Endodermal cell (in vitro differentiated cells): ENCODE measurements around the gene MLLT3. TPM values are rescaled to one million over a fixed set of nuclear protein-coding genes. Genes with fewer than 3 reads are reported as not detected.

Experiments used
- DNase-seq: peaks from one replicate; pipeline ENCODE4 v3.0.0-alpha.2; 2017
- H3K27ac ChIP-seq: 2 replicates; pipeline ENCODE4 v1.5.1; 2013; ENCODE audit warnings: mild to moderate bottlenecking, low read depth, low read length, moderate library complexity
- H3K27me3 ChIP-seq: 2 replicates; pipeline ENCODE4 v1.6.1; 2013; ENCODE audit warnings: mild to moderate bottlenecking, low read length, moderate library complexity; ENCODE audit not compliant: insufficient read depth, control insufficient read depth, poor library complexity, severe bottlenecking
- H3K36me3 ChIP-seq: 2 replicates; pipeline ENCODE4 v1.7.0; 2013; ENCODE audit warnings: mild to moderate bottlenecking, low read length, moderate library complexity; ENCODE audit not compliant: control insufficient read depth, insufficient read depth
- H3K4me1 ChIP-seq: one replicate; pipeline ENCODE4 v1.7.0; 2013; ENCODE audit warnings: low read length; ENCODE audit not compliant: control insufficient read depth, insufficient read depth
- H3K4me3 ChIP-seq: 2 replicates; pipeline ENCODE4 v1.5.1; 2013; ENCODE audit warnings: mild to moderate bottlenecking, low read length, moderate library complexity
- H3K9ac ChIP-seq: 2 replicates; pipeline ENCODE4 v1.6.1; 2013; ENCODE audit warnings: mild to moderate bottlenecking, low read length, moderate library complexity; ENCODE audit not compliant: poor library complexity, severe bottlenecking; ENCODE audit errors: extremely low read depth
- H3K9me3 ChIP-seq: 2 replicates; pipeline ENCODE4 v1.6.1; 2013; ENCODE audit warnings: mild to moderate bottlenecking, low read length, moderate library complexity; ENCODE audit not compliant: control insufficient read depth
- H3K27ac Mint-ChIP-seq: 2 replicates; pipeline ENCODE4 v1.8.0; 2020; ENCODE audit warnings: mixed read lengths
- H3K27me3 Mint-ChIP-seq: 2 replicates; pipeline ENCODE4 v1.8.0; 2021; ENCODE audit warnings: mild to moderate bottlenecking, mixed read lengths; ENCODE audit not compliant: insufficient read depth
- H3K36me3 Mint-ChIP-seq: 2 replicates; pipeline ENCODE4 v1.8.0; 2020; ENCODE audit warnings: low read depth, mixed read lengths
- H3K4me1 Mint-ChIP-seq: 2 replicates; pipeline ENCODE4 v1.8.0; 2020; ENCODE audit warnings: mixed read lengths
- H3K4me3 Mint-ChIP-seq: 2 replicates; pipeline ENCODE4 v1.8.0; 2020; ENCODE audit warnings: mild to moderate bottlenecking, moderate library complexity, mixed read lengths
- H3K9me3 Mint-ChIP-seq: 2 replicates; pipeline ENCODE4 v1.8.0; 2020; ENCODE audit warnings: mild to moderate bottlenecking, mixed read lengths
- WGBS, 2 experiments: methylation state at CpG; one replicate each; pipeline versions ENCODE4 v1.1.5 to v1.1.7; 2013; ENCODE audit warnings: missing lambda C conversion rate in 2 of 2, mixed read lengths in 1 of 2; ENCODE audit not compliant: insufficient coverage in 1 of 2, insufficient read length in 1 of 2; 5-methylcytosine and 5-hydroxymethylcytosine counted together
- total RNA-seq, 2 donors: library from RNA; stranded (reverse); fragmentation: NEBNext Ultra II Directional in 1 of 2; extraction: Animal tissue kit (Norgen Biotek cat#: 25700) in 1 of 2; gene quantifications; 2 replicates in 1 of 2; 3 replicates in 1 of 2; pipeline ENCODE4 v1.2.1, GENCODE V29; 2021
- TF ChIP-seq, protein P1 (sequence below): fragments of 200-600 bp; sonication (generic); conservative IDR thresholded peaks from 2 replicates; pipeline ENCODE4 v1.5.0; 2021; ENCODE audit warnings: antibody characterized with exemption, mild to moderate bottlenecking

MLLT3 gene
- total RNA-seq, 2 donors from 2014 or later: 5.5 to 12.2 TPM

DNA sequence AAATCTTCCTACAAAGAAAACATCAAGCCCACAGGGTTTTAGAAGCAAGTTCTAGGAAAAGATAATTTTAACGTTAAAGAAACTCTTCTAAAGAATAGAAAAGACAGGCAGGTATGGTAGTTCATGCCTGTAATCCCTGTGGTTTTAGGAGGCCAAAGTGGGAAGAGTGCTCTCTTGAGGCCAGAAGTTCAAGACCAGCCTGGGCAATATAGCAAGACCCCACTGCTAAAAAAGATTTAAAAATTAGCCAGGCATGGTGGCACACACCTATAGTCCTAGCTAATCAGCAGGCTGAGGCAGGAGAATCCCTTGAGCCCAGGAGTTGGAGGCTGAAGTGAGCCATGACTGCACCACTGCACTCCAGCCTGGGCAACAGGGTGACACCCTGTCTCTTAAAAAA is 193.3 kb downstream of the MLLT3 start:
- H3K36me3 Mint-ChIP-seq: no peaks in the 10 kb centered on the region
- no peak overlapping the region for H3K27ac Mint-ChIP-seq
- Histone ChIP-seq H3K36me3 (no peaks in the 10 kb centered on the region), H3K9ac (no peak overlapping the region), H3K4me3 (no peak overlapping the region), H3K27ac (no peak overlapping the region), H3K27me3 (no peaks in the 10 kb centered on the region), H3K9me3 (no peaks in the 10 kb centered on the region), H3K4me1 (no peaks in the 10 kb centered on the region)
- DNase-seq: no peak
- 100% methylated on average over 1 of the region's 1 CpG for WGBS, 2 experiments
- no peaks in the 10 kb centered on the region for H3K27me3 Mint-ChIP-seq
- TF ChIP-seq, protein P1, sequence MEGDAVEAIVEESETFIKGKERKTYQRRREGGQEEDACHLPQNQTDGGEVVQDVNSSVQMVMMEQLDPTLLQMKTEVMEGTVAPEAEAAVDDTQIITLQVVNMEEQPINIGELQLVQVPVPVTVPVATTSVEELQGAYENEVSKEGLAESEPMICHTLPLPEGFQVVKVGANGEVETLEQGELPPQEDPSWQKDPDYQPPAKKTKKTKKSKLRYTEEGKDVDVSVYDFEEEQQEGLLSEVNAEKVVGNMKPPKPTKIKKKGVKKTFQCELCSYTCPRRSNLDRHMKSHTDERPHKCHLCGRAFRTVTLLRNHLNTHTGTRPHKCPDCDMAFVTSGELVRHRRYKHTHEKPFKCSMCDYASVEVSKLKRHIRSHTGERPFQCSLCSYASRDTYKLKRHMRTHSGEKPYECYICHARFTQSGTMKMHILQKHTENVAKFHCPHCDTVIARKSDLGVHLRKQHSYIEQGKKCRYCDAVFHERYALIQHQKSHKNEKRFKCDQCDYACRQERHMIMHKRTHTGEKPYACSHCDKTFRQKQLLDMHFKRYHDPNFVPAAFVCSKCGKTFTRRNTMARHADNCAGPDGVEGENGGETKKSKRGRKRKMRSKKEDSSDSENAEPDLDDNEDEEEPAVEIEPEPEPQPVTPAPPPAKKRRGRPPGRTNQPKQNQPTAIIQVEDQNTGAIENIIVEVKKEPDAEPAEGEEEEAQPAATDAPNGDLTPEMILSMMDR: no peak
- H3K9me3 Mint-ChIP-seq: no peaks in the 10 kb centered on the region
- no peak overlapping the region for H3K4me3 Mint-ChIP-seq
- H3K4me1 Mint-ChIP-seq: no peaks in the 10 kb centered on the region

DNA sequence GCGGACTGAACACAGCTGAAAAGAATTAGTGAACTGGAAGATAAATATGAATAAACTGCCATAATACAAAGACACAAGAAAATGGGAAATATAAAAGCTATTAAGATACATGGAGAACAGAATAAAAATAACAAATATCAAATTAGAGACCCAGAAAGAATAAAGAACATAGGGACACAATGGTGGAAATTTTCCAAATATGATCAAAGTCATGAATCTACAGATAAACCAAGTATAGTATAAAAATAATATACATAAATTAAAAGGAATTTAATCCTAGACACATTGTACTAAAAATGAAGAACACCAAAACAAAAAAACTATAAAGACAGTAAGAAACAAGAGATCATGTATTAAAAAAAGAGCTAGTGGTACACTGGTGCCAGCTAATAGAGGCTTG is 194.9 kb downstream of the MLLT3 start:
- 67% methylated on average over 1 of the region's 1 CpG; no CpG with 5 or more reads in 1 of the 2 experiments for WGBS, 2 experiments
- no peak overlapping the region for H3K4me3 ChIP-seq
- H3K36me3 Mint-ChIP-seq: no peaks in the 10 kb centered on the region
- no peaks in the 10 kb centered on the region for H3K27me3 ChIP-seq
- no peaks in the 10 kb centered on the region for H3K27me3 Mint-ChIP-seq
- no peaks in the 10 kb centered on the region for H3K9me3 Mint-ChIP-seq
- DNase-seq: no peak
- no peak overlapping the region for H3K9ac ChIP-seq
- H3K27ac Mint-ChIP-seq: no peak overlapping the region
- TF ChIP-seq, protein P1: no peak
- no peaks in the 10 kb centered on the region for H3K4me1 ChIP-seq
- H3K9me3 ChIP-seq: no peaks in the 10 kb centered on the region
- no peak overlapping the region for H3K4me3 Mint-ChIP-seq
- no peak overlapping the region for H3K27ac ChIP-seq
- no peaks in the 10 kb centered on the region for H3K4me1 Mint-ChIP-seq
- H3K36me3 ChIP-seq: no peaks in the 10 kb centered on the region

DNA sequence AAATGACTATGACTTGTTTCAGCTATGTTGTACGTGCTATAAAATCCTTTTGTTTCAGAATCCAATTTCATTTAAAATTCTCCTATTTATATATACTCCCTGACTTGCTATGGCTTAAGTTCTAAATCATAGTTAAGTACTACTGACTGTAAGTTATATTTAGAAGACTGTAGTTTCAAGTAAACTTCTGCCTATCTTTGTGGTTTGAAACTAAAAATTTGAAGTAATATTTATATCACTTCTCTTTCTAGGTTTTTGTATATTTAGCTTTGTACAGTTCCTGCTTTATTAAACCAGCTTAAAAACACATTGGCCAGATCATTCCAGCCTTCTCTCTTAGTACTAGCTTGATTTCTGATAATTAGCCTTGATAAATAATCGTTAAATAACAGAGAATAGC is 196.3 kb downstream of the MLLT3 start:
- H3K27ac ChIP-seq: no peak overlapping the region
- H3K9me3 Mint-ChIP-seq: no peaks in the 10 kb centered on the region
- H3K9ac ChIP-seq: no peak overlapping the region
- no peak for DNase-seq
- 93% methylated on average over 1 of the region's 2 CpGs; no CpG with 5 or more reads in 1 of the 2 experiments for WGBS, 2 experiments
- H3K4me1 Mint-ChIP-seq: no peaks in the 10 kb centered on the region
- TF ChIP-seq, protein P1: no peak
- no peak overlapping the region for H3K4me3 Mint-ChIP-seq
- no peaks in the 10 kb centered on the region for H3K36me3 ChIP-seq
- no peaks in the 10 kb centered on the region for H3K27me3 Mint-ChIP-seq
- no peak overlapping the region for H3K4me3 ChIP-seq
- no peak overlapping the region for H3K27ac Mint-ChIP-seq
- no peaks in the 10 kb centered on the region for H3K9me3 ChIP-seq
- no peaks in the 10 kb centered on the region for H3K4me1 ChIP-seq
- no peaks in the 10 kb centered on the region for H3K27me3 ChIP-seq
- H3K36me3 Mint-ChIP-seq: no peaks in the 10 kb centered on the region
